HepG2 (cell line): ENCODE measurements around the gene MITF. TPM values are rescaled to one million over a fixed set of nuclear protein-coding genes. Genes with fewer than 3 reads are reported as not detected.

ENCODE experiments used
- ATAC-seq: fragments of 200-7000 bp; cut with Tn5 transposase; 3 replicates; pipeline ENCODE4 v1.9.1; 2020; ENCODE audit warnings: mild to moderate bottlenecking, moderate library complexity
- BruUV-seq: library from RNA; stranded (reverse); fragments of 400-500 nt; replicated peaks from 2 replicates; lab custom pipeline; 2021; lab: Mats Ljungman, UMichigan
- CTCF ChIA-PET: fragments of 300-600 bp; formaldehyde crosslinking; extraction: SDS; loops from one replicate; lab custom pipeline; 2021; ENCODE audit warnings: low total read pairs, inconsistent platforms, low intra/inter-chr PET ratio; lab: Yijun Ruan, JAX
- POLR2A ChIA-PET: fragments of 350-600 bp; sonication (Branson Sonifier 250); formaldehyde crosslinking; loops from one replicate; lab custom pipeline; 2020; ENCODE audit warnings: antibody characterized with exemption, inconsistent platforms; lab: Yijun Ruan, JAX
- DNase-seq: peaks from one replicate; pipeline ENCODE4 v3.0.0-alpha.2; 2015; ENCODE audit warnings: low spot score
- FAIRE-seq: peaks from 3 replicates; lab custom pipeline; 2011; peaks lifted over from hg19 to GRCh38; lab: Jason Lieb, UNC
- H2AFZ ChIP-seq: one replicate; pipeline ENCODE4 v1.6.1; 2011; ENCODE audit warnings: low read length, inconsistent platforms
- H3K27ac ChIP-seq: fragments of 300-600 bp; 3 replicates; pipeline ENCODE4 v1.8.0; 2011; ENCODE audit warnings: mixed run types, mild to moderate bottlenecking, mixed read lengths, low read length, inconsistent platforms; ENCODE audit not compliant: insufficient read depth; ENCODE audit errors: extremely low read length
- H3K27me3 ChIP-seq, 2 experiments: fragments of 200-600 bp in 1 of 2; 2 replicates in 1 of 2; 3 replicates in 1 of 2; pipeline versions ENCODE4 v1.6.0 to v1.8.0; 2011; ENCODE audit warnings: low read length in 2 of 2, mild to moderate bottlenecking in 2 of 2, moderate library complexity in 2 of 2, inconsistent platforms in 1 of 2; ENCODE audit not compliant: insufficient read depth in 2 of 2, control insufficient read depth in 1 of 2
- H3K36me3 ChIP-seq, 2 experiments: fragments of 200-600 bp in 1 of 2; replicated peaks in 1 of 2; 2 replicates in 1 of 2; 3 replicates in 1 of 2; pipeline versions ENCODE4 v1.5.1 to v1.8.0; 2011; ENCODE audit warnings: low read length in 2 of 2, inconsistent platforms in 1 of 2; ENCODE audit not compliant: insufficient read depth in 2 of 2, control insufficient read depth in 1 of 2
- H3K4me1 ChIP-seq: 2 replicates; pipeline ENCODE4 v1.5.1; 2012; ENCODE audit warnings: low read length, inconsistent platforms; ENCODE audit not compliant: insufficient read depth
- H3K4me2 ChIP-seq: 2 replicates; pipeline ENCODE4 v1.6.0; 2011; ENCODE audit warnings: low read depth, low read length, inconsistent platforms
- H3K4me3 ChIP-seq, 3 experiments: fragments of 200-600 bp in 1 of 3; sonication (generic), shearing (Covaris generic) in 1 of 3; replicated peaks in 1 of 3; 2 replicates each; pipeline ENCODE4 v1.5.1; 2011 to 2016; ENCODE audit warnings: low read length in 3 of 3, inconsistent platforms in 2 of 3, low read depth in 2 of 3, mild to moderate bottlenecking in 2 of 3, control low read depth in 1 of 3, mixed read lengths in 1 of 3; ENCODE audit not compliant: insufficient read depth in 1 of 3
- H3K79me2 ChIP-seq: one replicate; pipeline ENCODE4 v1.6.1; 2011; ENCODE audit warnings: low read length, inconsistent platforms; ENCODE audit not compliant: insufficient read depth
- H3K9ac ChIP-seq: 2 replicates; pipeline ENCODE4 v1.6.0; 2011; ENCODE audit warnings: mild to moderate bottlenecking, low read depth, low read length, inconsistent platforms; ENCODE audit not compliant: insufficient read depth
- H3K9me3 ChIP-seq: 2 replicates; pipeline ENCODE4 v1.5.1; 2012; ENCODE audit warnings: mild to moderate bottlenecking, low read length
- H4K20me1 ChIP-seq: 2 replicates; pipeline ENCODE4 v1.6.0; 2011; ENCODE audit warnings: inconsistent platforms, mild to moderate bottlenecking, low read length, moderate library complexity; ENCODE audit not compliant: insufficient read depth
- ARID2 ChIP-seq: sonication (generic); formaldehyde crosslinking; IDR thresholded peaks from 2 replicates; pipeline ENCODE4 v1.8.1; 2022; ENCODE audit warnings: mild to moderate bottlenecking, missing genetic modification reagents, borderline replicate concordance
- FIP1L1 ChIP-seq: fragments of 200-400 bp; formaldehyde crosslinking; IDR thresholded peaks from 2 replicates; pipeline ENCODE4 v1.6.1; 2018; ENCODE audit warnings: low read depth, mild to moderate bottlenecking, low read length, moderate library complexity, borderline replicate concordance; ENCODE audit not compliant: insufficient read depth
- GFI1 ChIP-seq: sonication (generic); formaldehyde crosslinking; IDR thresholded peaks from 2 replicates; pipeline ENCODE4 v1.5.0; 2020; ENCODE audit warnings: missing genetic modification reagents, mild to moderate bottlenecking, borderline replicate concordance
- PCBP2 ChIP-seq: fragments of 200-400 bp; formaldehyde crosslinking; optimal IDR thresholded peaks from 2 replicates; pipeline ENCODE3; 2018; ENCODE audit warnings: low read length, low read depth; ENCODE audit not compliant: poor library complexity, severe bottlenecking
- XRCC5 ChIP-seq: fragments of 200-400 bp; formaldehyde crosslinking; optimal IDR thresholded peaks from 2 replicates; pipeline ENCODE3; 2017; ENCODE audit warnings: mild to moderate bottlenecking, low read length
- ZFY ChIP-seq: sonication (generic); formaldehyde crosslinking; IDR thresholded peaks from 2 replicates; pipeline ENCODE4 v1.4.0; 2020; ENCODE audit warnings: missing genetic modification reagents
- ZNF354B ChIP-seq: sonication (generic); formaldehyde crosslinking; IDR thresholded peaks from 2 replicates; pipeline ENCODE4 v1.8.0; 2022; ENCODE audit warnings: mild to moderate bottlenecking, missing genetic modification reagents
- ZNF543 ChIP-seq: sonication (generic); formaldehyde crosslinking; IDR thresholded peaks from 2 replicates; pipeline ENCODE4 v1.4.0; 2020; ENCODE audit warnings: mild to moderate bottlenecking, missing genetic modification reagents
- ZNF678 ChIP-seq: sonication (generic); formaldehyde crosslinking; IDR thresholded peaks from 2 replicates; pipeline ENCODE4 v1.4.0; 2020; ENCODE audit warnings: mild to moderate bottlenecking, missing genetic modification reagents
- ZNF777 ChIP-seq: sonication (generic); formaldehyde crosslinking; IDR thresholded peaks from 2 replicates; pipeline ENCODE4 v1.4.0; 2020; ENCODE audit warnings: missing genetic modification reagents
- WGBS: methylation state at CpG from one replicate; pipeline ENCODE4 v1.1.6; 2017; ENCODE audit warnings: low lambda C conversion rate; 5-methylcytosine and 5-hydroxymethylcytosine counted together
- in situ Hi-C: cut with HindIII; loops from 2 replicates; pipeline ENCODE4 v1.10.0; 2017; ENCODE audit warnings: low pct_unique_long_range_greater_than_20kb; ENCODE audit not compliant: extremely low pct_ligation_motif_present
- intact Hi-C: fragments of 100-400 bp; cut with micrococcal nuclease; formaldehyde crosslinking; loops from one replicate; pipeline ENCODE4 v1.10.0; 2022; ENCODE audit not compliant: unreplicated experiment
- polyA plus RNA-seq, 8 experiments: library from polyadenylated mRNA; depleted of rRNA in 3 of 8; stranded (reverse) in 7 of 8; unstranded in 1 of 8; fragments of >200 nt; fragmentation: Illumina TruSeq in 4 of 8; extraction: Trizol in 4 of 8; gene quantifications; 2 replicates each; pipeline versions ENCODE4 v1.2.1 to v1.2.3, GENCODE V29; 2011 to 2016; ENCODE audit warnings: low read depth in 4 of 8, missing spikeins in 1 of 8, mixed read lengths in 1 of 8; ENCODE audit not compliant: insufficient read depth in 1 of 8
- total RNA-seq, 5 experiments: library from RNA; depleted of rRNA; stranded (reverse); fragments of >200 nt; fragmentation: Illumina TruSeq; extraction: Trizol; gene quantifications; 2 replicates each; pipeline ENCODE4 v1.2.3, GENCODE V29; 2016; ENCODE audit warnings: low read depth in 1 of 5
- TF ChIP-seq, protein P1 (sequence below): sonication (generic); formaldehyde crosslinking; IDR thresholded peaks from 2 replicates; pipeline ENCODE4 v1.8.1; 2023; ENCODE audit warnings: mild to moderate bottlenecking, moderate library complexity, missing genetic modification reagents
- TF ChIP-seq, protein P2 (sequence below), 2 experiments: fragments of 450-650 bp in 1 of 2; sonication (generic) in 1 of 2; formaldehyde crosslinking; IDR thresholded peaks; 2 replicates each; pipeline versions ENCODE4 v1.5.0 to v1.8.0; 2020 to 2022; ENCODE audit warnings: mild to moderate bottlenecking in 1 of 2, missing genetic modification reagents in 1 of 2
- TF ChIP-seq, protein P3 (sequence below): sonication (generic); formaldehyde crosslinking; IDR thresholded peaks from one replicate; pipeline ENCODE4 v1.5.1; 2020; ENCODE audit warnings: mild to moderate bottlenecking, missing genetic modification reagents; ENCODE audit errors: not compliant biosample characterization
- TF ChIP-seq, protein P4 (sequence below): IDR thresholded peaks from 2 replicates; pipeline ENCODE4 v1.6.1; 2016; ENCODE audit warnings: control low read depth

Gene MITF
- total and polyA plus RNA-seq, 2 of the 13 experiments (the other 11 are each of a cell fraction or from before 2014, with no cell fraction given): 0.12 to 0.38 TPM

DNA sequence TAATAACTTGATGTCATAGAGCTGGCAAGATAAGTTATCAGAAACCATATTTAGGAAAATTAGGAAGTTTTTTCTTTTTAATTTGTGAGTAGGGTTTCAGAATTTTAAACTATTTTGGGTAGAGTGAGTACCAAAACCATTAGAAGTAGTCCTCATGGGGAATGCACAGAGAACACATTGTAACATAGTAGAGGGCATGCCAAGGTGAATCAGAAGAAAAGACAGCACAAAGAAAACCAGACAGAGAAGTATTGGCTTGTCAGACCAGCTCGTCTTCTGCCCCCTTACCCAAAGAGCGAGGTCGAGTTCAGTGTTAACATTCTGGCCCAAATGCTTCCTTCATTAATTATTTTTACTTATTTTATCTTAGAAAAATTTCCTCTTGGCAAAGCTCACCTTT lies 139.0 kb downstream of the MITF start:
- no peak overlapping the region for H3K9ac ChIP-seq
- WGBS: 2% methylated on average over 3 of the region's 3 CpGs
- intact Hi-C loops (no loop called here), in situ Hi-C loops (no loop called here)
- DNase-seq (no peak), ATAC-seq (no peak), FAIRE-seq (no peak)
- no peaks in the 10 kb centered on the region for H3K4me1 ChIP-seq
- no peak overlapping the region for H3K4me3 ChIP-seq
- POLR2A ChIA-PET: no interaction called here
- H4K20me1 ChIP-seq: no peaks in the 10 kb centered on the region
- H3K27me3 ChIP-seq: peaks cover 0 to 4% of the 10 kb centered on the region in 2 experiments; a peak in 1 of 5 replicates
- no TSS peak for BruUV-seq
- H3K36me3 ChIP-seq: no peaks in the 10 kb centered on the region
- no peaks in the 10 kb centered on the region for H3K79me2 ChIP-seq
- H3K9me3 ChIP-seq: no peaks in the 10 kb centered on the region
- no peak overlapping the region for H2AFZ ChIP-seq
- CTCF ChIA-PET: no interaction called here
- no peak overlapping the region for H3K4me2 ChIP-seq
- no peak overlapping the region for H3K27ac ChIP-seq
- TF ChIP-seq ZNF678 (CRISPR knock-in tag) (no peak), ZFY (CRISPR knock-in tag) (no peak), ZNF777 (CRISPR knock-in tag) (no peak), FIP1L1 (no peak), PCBP2 (no peak), ZNF543 (no peak), XRCC5 (no peak), GFI1 (CRISPR knock-in tag) (no peak), ARID2 (CRISPR knock-in tag) (no peak), ZNF354B (CRISPR knock-in tag) (no peak)
- TF ChIP-seq, protein P1, sequence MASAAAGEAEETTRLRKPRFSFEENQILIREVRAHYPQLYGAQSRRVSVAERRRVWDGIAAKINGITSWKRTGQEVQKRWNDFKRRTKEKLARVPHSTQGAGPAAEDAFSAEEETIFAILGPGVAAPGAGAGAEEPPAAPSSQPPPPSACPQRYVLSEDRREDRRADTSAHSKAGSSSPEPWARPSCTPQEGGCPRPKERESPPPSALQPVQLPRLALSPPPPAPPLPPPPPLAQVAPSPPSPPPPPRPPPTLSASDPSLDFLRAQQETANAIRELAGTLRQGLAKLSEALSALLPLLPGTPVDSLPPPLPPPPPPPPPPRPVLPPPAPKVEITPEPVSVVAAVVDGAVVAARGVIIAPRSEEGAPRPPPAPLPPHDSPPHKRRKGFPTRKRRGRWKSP: no peak
- TF ChIP-seq, protein P2, sequence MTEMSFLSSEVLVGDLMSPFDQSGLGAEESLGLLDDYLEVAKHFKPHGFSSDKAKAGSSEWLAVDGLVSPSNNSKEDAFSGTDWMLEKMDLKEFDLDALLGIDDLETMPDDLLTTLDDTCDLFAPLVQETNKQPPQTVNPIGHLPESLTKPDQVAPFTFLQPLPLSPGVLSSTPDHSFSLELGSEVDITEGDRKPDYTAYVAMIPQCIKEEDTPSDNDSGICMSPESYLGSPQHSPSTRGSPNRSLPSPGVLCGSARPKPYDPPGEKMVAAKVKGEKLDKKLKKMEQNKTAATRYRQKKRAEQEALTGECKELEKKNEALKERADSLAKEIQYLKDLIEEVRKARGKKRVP (CRISPR knock-in tag; IDR thresholded peaks at IDR 0.05): no peak
- TF ChIP-seq, protein P3, sequence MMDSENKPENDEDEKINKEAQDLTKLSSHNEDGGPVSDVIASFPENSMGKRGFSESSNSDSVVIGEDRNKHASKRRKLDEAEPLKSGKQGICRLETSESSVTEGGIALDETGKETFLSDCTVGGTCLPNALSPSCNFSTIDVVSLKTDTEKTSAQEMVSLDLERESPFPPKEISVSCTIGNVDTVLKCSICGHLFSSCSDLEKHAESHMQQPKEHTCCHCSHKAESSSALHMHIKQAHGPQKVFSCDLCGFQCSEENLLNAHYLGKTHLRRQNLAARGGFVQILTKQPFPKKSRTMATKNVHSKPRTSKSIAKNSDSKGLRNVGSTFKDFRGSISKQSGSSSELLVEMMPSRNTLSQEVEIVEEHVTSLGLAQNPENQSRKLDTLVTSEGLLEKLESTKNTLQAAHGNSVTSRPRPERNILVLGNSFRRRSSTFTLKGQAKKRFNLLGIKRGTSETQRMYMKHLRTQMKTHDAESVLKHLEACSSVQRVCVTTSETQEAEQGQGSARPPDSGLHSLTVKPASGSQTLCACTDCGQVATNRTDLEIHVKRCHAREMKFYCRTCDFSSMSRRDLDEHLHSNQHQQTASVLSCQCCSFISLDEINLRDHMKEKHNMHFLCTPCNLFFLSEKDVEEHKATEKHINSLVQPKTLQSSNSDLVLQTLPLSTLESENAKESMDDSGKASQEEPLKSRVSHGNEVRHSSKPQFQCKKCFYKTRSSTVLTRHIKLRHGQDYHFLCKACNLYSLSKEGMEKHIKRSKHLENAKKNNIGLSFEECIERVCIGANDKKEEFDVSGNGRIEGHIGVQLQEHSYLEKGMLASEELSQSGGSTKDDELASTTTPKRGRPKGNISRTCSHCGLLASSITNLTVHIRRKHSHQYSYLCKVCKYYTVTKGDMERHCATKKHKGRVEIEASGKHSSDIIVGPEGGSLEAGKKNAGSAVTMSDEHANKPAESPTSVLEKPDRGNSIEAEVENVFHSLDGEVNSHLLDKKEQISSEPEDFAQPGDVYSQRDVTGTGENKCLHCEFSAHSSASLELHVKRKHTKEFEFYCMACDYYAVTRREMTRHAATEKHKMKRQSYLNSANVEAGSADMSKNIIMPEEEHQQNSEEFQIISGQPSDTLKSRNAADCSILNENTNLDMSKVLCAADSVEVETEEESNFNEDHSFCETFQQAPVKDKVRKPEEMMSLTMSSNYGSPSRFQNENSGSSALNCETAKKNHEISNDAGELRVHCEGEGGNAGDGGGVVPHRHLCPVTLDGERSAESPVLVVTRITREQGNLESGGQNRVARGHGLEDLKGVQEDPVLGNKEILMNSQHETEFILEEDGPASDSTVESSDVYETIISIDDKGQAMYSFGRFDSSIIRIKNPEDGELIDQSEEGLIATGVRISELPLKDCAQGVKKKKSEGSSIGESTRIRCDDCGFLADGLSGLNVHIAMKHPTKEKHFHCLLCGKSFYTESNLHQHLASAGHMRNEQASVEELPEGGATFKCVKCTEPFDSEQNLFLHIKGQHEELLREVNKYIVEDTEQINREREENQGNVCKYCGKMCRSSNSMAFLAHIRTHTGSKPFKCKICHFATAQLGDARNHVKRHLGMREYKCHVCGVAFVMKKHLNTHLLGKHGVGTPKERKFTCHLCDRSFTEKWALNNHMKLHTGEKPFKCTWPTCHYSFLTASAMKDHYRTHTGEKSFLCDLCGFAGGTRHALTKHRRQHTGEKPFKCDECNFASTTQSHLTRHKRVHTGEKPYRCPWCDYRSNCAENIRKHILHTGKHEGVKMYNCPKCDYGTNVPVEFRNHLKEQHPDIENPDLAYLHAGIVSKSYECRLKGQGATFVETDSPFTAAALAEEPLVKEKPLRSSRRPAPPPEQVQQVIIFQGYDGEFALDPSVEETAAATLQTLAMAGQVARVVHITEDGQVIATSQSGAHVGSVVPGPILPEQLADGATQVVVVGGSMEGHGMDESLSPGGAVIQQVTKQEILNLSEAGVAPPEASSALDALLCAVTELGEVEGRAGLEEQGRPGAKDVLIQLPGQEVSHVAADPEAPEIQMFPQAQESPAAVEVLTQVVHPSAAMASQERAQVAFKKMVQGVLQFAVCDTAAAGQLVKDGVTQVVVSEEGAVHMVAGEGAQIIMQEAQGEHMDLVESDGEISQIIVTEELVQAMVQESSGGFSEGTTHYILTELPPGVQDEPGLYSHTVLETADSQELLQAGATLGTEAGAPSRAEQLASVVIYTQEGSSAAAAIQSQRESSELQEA (CRISPR knock-in tag): no peak
- TF ChIP-seq, protein P4, sequence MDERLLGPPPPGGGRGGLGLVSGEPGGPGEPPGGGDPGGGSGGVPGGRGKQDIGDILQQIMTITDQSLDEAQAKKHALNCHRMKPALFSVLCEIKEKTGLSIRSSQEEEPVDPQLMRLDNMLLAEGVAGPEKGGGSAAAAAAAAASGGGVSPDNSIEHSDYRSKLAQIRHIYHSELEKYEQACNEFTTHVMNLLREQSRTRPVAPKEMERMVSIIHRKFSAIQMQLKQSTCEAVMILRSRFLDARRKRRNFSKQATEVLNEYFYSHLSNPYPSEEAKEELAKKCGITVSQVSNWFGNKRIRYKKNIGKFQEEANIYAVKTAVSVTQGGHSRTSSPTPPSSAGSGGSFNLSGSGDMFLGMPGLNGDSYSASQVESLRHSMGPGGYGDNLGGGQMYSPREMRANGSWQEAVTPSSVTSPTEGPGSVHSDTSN (CRISPR knock-in tag): no peak
